DMS153 (cell line): Measurements from ENCODE around the gene STK38L.

ENCODE experiments used
- DNase-seq: peaks from one replicate; lab custom pipeline; 2025; lab: John Stamatoyannopoulos, UW

Gene STK38L

GRCh38 chr12:27319409-27319808 lies 75.3 kb downstream of the STK38L start:
- DNase-seq = no peak

DNA sequence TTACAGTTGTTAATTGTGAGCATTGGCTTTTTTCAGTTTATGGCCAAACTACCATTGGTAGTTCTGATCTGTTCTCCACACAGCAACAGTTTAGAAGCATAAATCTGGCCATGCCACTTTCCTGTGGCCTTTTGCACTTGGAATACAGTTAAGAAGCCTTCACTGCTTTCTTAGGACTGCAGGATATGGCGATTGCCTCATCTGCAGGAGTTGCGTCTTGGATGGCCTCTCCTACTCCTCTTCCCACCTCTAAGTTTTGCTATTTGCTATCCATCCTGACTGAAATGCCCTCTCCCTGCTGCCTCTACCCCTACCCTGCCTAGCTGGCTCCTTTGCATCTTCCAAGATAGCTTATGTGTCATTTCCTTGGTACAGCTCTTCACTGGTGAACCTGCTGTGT lies 75.8 kb downstream of the STK38L start:
- DNase-seq = no peak

DNA sequence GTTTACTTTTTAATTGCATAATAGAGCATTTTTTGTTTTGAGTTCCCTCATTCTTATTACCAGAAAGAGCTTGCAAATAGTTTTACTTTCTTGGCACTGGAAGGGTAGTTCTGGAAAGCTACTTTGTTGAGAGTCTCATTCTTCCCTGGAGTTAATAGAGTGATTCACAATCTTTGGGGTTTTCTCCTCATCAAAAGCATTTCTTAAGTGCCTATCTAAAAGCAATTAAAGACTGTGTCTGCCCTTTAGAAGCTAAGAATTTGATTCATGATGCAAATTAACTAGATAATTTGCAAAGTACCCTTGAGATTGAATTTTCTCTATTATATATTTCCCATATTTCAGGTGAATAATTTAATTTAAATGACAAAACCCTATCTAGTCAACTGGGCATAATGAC lies 80.4 kb downstream of the STK38L start:
- DNase-seq = no peak

DNA sequence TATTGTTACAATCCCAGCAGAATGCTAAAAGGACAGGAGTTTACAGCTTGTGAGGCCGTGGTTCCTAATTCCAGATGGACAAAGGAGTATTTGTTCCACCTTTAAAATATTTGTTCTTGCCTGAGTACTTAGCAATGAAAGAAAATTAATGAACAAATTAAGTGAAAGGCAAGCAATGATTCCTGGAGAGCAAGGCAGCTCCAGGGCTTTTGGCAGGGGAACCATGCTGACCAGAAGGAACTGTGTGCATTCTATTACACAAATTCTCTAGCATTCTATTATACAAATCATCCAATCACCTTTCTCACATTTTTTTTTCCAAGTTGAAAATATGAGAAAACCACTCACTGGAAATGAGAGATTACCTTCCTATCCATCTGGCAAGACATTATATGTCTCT lies 86.8 kb downstream of the STK38L start:
- DNase-seq = no peak

DNA sequence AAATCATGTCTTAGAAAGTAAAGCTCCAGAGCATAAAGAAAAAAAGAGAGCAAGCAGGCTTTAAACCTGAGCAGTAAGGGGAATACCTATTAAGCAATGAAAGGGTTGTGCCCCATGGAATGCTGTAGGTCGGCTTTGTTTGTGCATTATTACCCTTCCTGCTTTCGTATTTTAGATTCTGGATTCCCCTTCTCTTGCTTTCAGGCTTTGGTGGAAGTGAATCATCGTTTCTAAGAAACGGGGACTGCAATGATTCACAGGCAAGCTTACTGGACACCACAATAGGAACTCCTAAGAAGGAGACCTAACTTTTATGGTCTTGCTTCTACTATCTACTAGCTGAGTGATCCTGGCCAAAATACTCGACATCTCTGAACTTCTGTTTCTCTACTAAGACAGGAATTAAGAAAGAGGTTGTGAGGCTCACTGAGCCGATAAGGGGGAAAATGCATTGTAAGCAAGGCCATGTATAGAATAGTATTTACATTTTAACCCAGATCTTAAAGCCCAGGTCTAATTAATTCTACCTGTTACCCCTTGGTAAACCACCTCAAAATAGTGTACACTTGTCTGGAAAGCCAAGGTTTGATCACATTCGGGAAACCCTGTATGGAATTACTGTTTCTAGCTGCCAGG lies 87.3 kb downstream of the STK38L start:
- no peak for DNase-seq

GRCh38 chr12:27331927-27332324 lies 87.8 kb downstream of the STK38L start:
- DNase-seq = no peak

- no peak for DNase-seq
Observed at GRCh38 chr12:27332407-27332713, 88.3 kb downstream of the STK38L start.

GRCh38 chr12:27332714-27333402 lies 88.8 kb downstream of the STK38L start, which contains the start of gene BMAL2:
BMAL2 (plus strand) TSS chr12:27332836; CDS start chr12:27333073, 237 bp downstream.
- no peak for DNase-seq

DNA sequence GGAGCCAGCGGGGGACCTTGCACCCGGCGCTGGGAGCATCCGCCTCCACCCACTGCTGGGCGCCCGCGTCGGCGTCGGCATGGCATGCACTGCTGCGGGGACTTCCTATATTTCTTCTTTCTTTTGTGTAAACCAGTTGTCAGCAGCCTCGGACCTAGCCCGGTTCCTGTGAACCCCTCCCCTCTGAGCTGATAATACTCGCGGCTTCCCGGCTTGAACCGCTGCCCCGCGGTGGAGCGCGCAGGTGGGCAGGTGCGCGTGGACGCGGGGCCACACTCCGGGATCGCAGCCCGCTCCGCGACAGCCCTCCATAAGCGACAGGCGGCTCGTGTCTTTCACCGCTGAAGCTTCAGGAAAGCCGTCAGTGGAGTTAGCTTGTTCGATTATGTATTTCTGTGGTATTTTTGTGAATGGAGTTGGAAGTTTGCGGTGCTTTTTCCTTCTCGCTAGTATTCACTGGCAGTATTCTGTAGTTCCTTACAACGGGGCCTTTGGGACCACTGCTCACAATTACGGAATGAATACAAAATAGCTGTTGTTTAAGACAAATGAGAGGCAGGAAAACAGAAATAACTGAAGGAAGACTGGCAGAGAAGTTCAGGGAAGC lies 89.4 kb downstream of the STK38L start:
- no peak for DNase-seq

DNA sequence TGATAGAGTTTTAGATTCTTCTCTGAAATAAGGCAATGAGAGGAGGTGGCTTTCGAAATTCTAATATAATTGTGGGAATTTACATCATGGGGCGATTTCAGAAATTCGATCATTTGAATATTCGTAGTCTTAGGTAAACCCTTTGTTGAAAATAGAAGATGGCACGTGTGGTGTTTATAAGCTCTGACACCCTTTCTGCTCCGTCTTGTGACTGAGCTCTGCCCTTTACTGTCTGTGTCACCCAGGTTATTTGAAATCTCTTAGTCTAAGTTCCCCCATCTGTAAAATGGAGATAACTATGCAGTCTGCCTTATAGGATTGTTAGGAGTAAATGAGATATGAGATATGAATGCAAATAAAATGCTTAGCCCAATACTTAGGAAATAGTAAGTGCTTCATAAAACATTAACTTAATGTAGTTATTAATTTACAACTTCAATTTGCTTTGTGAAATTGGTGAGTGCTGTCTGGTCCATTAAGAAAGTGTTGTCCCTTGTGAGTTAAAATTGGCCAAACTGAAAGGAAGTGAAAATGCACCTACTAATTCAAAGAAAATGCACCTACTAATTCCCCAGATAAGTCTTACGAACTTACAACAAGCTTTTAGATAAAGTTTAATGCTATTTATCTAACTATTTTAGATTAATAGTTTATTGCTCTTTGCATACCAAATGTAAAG lies 90.1 kb downstream of the STK38L start:
- no peak for DNase-seq

GRCh38 chr12:27334721-27335082 lies 90.6 kb downstream of the STK38L start:
- DNase-seq = no peak

GRCh38 chr12:27335364-27336281 lies 91.5 kb downstream of the STK38L start:
- no peak for DNase-seq

DNA sequence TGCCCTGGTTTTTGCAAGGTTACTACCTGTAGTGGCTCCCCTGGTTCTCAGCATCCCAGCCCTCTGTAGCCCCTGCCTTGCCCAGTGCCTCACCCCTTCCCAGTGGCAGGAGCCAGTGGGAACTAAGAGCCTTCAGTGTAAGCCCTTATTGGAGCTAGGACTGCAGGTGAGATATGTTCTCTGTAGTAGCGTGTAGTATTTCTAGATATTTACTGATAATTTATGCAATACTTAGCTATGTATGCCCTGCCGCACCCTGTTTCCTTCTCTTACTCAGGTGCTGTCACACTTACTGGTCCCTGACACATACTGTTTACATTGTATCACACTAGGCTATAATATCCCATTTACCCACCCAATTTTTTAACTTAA lies 92.2 kb downstream of the STK38L start:
- DNase-seq = no peak

DNA sequence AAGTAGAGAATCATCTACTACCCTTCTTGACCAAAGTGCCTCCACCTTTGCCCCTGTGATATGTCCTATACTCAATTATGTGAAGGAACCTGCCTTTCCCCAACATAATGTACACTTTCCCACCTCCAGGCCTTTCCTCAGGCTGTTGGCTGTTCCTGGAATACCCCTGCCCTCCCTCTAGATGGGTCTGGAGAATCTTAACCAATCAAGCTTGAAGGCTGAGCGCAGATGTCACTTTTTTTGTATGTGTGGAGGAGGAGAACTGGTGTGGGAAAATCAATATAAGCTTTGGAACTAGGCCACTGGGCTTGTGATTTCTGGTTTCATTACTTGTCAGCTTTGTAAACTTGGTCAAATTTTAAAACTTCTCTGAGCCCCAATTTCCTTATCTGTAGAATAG lies 93.3 kb downstream of the STK38L start:
- DNase-seq = no peak

DNA sequence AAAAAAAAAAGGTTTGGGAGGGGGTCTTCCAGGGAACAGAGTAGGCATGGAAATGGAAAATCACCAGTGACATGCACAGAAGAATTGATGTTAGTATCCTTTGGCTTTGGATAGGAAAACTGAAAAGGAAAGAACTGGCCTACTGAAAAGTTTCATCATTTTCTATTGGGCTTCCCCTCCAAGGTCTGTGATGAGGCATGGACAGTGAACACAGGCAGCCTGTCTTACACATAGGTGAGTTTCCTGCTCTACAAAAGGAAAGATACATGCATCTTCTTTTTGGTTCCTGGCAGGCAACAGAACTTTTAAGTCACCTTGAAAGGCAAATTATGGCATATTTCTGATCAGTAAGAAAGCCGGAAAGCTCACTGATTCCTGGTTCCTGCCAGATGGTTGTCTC lies 94.4 kb downstream of the STK38L start:
- no peak for DNase-seq

DNA sequence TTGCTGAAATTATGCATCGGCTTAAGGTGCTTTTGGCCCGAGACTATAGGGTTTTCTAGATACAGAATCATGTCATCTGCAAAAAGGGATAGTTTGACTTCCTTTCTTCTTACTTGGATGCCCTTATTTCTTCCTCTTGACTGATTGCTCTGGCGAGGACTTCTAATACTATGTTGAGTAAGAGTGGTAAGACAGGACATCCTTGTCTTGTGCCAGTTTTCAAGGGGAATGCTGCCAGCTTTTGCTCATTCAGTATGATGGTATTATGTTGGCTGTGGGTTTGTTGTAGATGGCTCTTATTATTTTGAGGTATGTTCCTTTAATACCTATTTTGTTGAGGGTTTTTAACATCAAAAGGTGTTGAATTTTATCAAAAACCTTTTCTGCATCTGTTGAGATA lies 96.9 kb downstream of the STK38L start:
- no peak for DNase-seq

- DNase-seq = no peak
Observed at GRCh38 chr12:27342536-27342935, 98.5 kb downstream of the STK38L start.

DNA sequence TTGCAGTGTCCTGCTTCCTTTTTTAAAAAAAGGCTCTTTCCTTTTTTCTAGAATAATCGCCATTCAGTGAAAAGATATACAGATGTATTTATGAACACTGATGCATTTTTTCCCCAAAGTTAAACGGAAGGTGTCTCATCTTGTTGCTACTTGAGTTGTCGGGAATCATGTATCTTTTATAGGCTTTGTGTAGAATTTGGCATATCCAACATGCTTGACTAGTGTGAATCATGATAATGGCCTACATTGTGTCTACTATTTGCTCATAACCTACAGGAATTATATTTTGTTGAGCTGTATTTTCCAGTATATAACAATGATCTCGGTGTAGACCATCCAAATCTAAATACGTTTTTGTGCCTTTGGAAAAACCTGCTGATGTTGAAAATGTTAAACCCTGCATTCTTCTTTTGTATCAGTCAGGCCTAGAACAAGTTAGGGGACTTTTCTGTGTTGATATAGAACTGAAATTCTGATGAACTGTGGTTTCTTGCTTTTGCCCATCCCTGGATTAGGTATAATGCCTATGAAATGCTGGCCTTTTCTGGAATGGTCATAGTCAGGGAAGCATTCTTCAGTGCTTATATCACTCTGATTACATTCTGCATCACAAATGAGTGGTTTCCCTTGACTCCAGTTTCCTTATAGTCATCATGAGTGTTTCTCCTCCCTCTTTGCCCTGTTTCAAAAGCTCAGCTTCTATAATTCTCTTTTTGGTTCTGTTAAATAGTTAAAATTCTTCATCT lies 99.3 kb downstream of the STK38L start:
- DNase-seq = no peak

GRCh38 chr12:27344246-27344645 lies 100.2 kb downstream of the STK38L start:
- no peak for DNase-seq

DNA sequence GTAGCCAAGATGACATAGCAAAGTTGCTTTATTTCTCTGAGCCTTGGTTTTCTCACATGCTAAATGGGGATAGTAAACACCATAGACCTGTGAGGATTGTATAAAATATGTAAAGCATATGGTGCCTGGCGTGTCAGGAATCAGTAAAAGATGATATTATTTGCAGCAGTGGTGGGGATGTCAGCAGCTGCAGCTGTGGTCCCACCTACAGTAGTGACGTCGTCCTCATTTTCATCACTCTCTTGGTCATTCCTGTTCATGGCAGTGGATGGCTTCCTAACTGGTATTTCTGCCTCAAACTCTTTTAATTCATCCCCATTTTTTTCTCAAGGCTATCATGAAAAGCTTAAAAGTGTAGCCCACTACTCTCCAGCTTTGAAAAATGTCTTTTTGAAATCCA lies 100.7 kb downstream of the STK38L start:
- no peak for DNase-seq

DNA sequence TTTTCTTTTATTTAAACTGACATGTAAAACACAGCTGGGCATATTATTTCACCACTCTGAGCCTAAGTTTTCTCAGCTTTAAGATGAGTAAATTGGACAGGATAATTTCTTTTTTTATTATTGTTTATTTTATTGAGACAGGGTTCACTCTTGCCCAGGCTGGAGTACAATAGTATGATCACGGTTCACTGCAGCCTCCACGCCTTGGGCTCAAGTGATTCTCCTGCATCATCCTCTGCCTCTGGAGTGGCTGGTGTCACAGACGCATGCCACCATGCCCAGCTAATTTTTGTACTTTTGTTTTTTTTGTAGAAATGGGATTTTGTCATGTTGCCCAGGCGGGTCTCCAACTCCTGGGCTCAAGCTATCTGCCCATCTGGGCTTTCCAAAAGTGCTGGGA lies 101.3 kb downstream of the STK38L start:
- DNase-seq = no peak
